ENCODE data around the gene STN1. TPM values are rescaled to one million over a fixed set of nuclear protein-coding genes. Genes with fewer than 3 reads are reported as not detected.

The STN1 gene
- total RNA-seq, 1 donor = 23.3 TPM

GRCh38 chr10:103843045-103843444 is 74.9 kb downstream of the STN1 start:
- no peak for DNase-seq (ENCODE audit: low read depth)
- TF ChIP-seq CTCF (IDR thresholded peaks at IDR 0.05; ENCODE audit: insufficient read depth, low read depth, low read length) = no peak

GRCh38 chr10:103842605-103843004 is 75.4 kb downstream of the STN1 start:
- no peak for DNase-seq (ENCODE audit: low read depth)
- no peak for TF ChIP-seq CTCF (IDR thresholded peaks at IDR 0.05; ENCODE audit: insufficient read depth, low read depth, low read length)
- H3K4me3 ChIP-seq (ENCODE audit: low read depth, low read length) = no peak overlapping the region

More at GRCh38 chr10:103843045-103843444, 74.9 kb downstream of the STN1 start:
- no peak overlapping the region for H3K4me3 ChIP-seq (ENCODE audit: low read depth, low read length)

- no peak for TF ChIP-seq CTCF (IDR thresholded peaks at IDR 0.05; ENCODE audit: insufficient read depth, low read depth, low read length)
- DNase-seq (ENCODE audit: low read depth) = no peak
- no peak overlapping the region for H3K4me3 ChIP-seq (ENCODE audit: low read depth, low read length)
Observed at GRCh38 chr10:103841519-103841918, 76.5 kb downstream of the STN1 start.

- no peak for TF ChIP-seq CTCF (IDR thresholded peaks at IDR 0.05; ENCODE audit: insufficient read depth, low read depth, low read length)
- no peak for DNase-seq (ENCODE audit: low read depth)
Observed at GRCh38 chr10:103840740-103841070, 77.3 kb downstream of the STN1 start.

GRCh38 chr10:103839872-103840739 is 77.9 kb downstream of the STN1 start:
- TF ChIP-seq CTCF (IDR thresholded peaks at IDR 0.05; ENCODE audit: insufficient read depth, low read depth, low read length) = no peak
- no peak overlapping the region for H3K4me3 ChIP-seq (ENCODE audit: low read depth, low read length)
- DNase-seq (ENCODE audit: low read depth) = no peak

More at GRCh38 chr10:103840740-103841070, 77.3 kb downstream of the STN1 start:
- H3K4me3 ChIP-seq (ENCODE audit: low read depth, low read length) = no peak overlapping the region

GRCh38 chr10:103839519-103839871 is 78.5 kb downstream of the STN1 start:
- H3K4me3 ChIP-seq (ENCODE audit: low read depth, low read length) = no peak overlapping the region
- no peak for DNase-seq (ENCODE audit: low read depth)
- TF ChIP-seq CTCF (IDR thresholded peaks at IDR 0.05; ENCODE audit: insufficient read depth, low read depth, low read length) = no peak
